ENCODE measurements around the gene GDF3.

Gene GDF3

DNA sequence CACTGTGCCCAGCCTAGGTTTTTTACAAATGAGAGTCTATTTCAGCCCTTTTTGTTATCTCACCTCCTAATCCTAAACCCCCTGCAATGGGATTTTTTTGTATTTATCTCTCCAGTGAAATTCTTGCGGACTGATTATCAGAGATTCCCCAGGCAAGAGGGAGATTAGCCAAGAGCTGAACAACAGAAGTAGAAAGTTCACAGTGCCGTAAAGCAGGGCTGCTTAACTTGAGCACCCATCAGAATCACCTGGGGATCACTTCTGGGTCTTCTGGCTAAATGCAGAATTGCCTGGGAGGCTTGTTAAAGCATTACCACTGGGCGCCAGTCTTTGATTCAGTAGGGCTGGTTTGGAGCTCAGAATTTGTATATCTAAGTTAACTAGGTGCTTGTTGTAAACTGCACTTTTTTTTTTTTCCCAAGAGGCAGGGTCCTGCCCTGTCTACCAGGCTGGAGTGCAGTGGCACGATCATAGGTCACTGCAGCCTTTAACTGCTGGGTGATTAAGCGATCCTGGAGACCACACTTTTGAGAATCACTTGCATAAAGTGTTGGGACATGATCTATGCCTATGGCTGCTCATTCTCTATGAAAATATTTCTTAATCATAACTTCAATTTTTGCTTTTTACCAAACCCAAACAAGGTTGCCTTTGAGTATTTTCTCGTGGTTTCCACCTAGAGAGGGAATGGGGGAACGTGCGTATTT is 14.5 kb upstream of the GDF3 start:
- H3K27ac ChIP-seq (ENCODE audit: low read length) = no peak overlapping the region
- no peaks in the 10 kb centered on the region for H4K20me1 ChIP-seq (ENCODE audit: insufficient read depth, low read length)
- no peaks in the 10 kb centered on the region for H3K27me3 ChIP-seq (ENCODE audit: insufficient read depth, low read length, poor library complexity)
- H3K4me3 ChIP-seq (ENCODE audit: low read depth in 1 of 2, low read length in 2 of 2) = no peak overlapping the region
- H3K79me2 ChIP-seq (ENCODE audit: insufficient read depth, low read length) = no peaks in the 10 kb centered on the region
- H3K9ac ChIP-seq (ENCODE audit: low read depth, low read length) = no peak overlapping the region
- H3K36me3 ChIP-seq (ENCODE audit: insufficient read depth, low read length) = no peaks in the 10 kb centered on the region
- ATAC-seq (ENCODE audit: insufficient read depth, low read depth) (no peak), DNase-seq (no peak)
- H3K4me1 ChIP-seq (ENCODE audit: insufficient read depth, low read length) = no peaks in the 10 kb centered on the region
- no peak overlapping the region for H2AFZ ChIP-seq (ENCODE audit: low read depth, low read length)
- no peak overlapping the region for H3K4me2 ChIP-seq (ENCODE audit: insufficient read depth, low read length)
- TF ChIP-seq, protein P1, sequence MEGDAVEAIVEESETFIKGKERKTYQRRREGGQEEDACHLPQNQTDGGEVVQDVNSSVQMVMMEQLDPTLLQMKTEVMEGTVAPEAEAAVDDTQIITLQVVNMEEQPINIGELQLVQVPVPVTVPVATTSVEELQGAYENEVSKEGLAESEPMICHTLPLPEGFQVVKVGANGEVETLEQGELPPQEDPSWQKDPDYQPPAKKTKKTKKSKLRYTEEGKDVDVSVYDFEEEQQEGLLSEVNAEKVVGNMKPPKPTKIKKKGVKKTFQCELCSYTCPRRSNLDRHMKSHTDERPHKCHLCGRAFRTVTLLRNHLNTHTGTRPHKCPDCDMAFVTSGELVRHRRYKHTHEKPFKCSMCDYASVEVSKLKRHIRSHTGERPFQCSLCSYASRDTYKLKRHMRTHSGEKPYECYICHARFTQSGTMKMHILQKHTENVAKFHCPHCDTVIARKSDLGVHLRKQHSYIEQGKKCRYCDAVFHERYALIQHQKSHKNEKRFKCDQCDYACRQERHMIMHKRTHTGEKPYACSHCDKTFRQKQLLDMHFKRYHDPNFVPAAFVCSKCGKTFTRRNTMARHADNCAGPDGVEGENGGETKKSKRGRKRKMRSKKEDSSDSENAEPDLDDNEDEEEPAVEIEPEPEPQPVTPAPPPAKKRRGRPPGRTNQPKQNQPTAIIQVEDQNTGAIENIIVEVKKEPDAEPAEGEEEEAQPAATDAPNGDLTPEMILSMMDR (IDR thresholded peaks at IDR 0.05; ENCODE audit: borderline replicate concordance, extremely low read depth, low read length, poor library complexity, severe bottlenecking) = no peak
- no peak for TF ChIP-seq EZH2 (IDR thresholded peaks at IDR 0.05; ENCODE audit: borderline replicate concordance, low read depth, low read length, severe bottlenecking)
- H3K9me3 ChIP-seq (ENCODE audit: insufficient read depth, low read length, severe bottlenecking) = no peaks in the 10 kb centered on the region

DNA sequence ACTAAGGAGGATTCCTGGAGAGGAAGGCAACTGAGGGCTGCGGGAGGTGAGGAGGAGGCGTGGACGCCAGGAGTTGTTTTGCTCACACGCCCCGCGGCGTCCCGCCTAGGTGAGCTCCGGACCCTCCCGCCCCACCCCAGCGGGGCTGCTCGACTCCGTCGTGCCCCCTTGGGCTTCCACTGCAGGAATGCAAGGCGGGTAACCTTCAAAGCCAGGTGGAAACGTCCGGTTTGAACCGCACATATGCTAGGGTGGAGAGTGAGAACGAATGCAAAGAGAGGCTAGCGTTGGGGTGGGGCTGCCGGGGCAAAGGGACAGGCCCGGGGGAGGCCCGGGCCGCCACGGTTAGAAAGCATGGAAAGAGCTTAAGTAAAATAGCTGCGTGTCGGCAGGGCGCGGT is 10.3 kb upstream of the GDF3 start:
- H3K4me3 ChIP-seq (ENCODE audit: low read depth in 1 of 2, low read length in 2 of 2) = no peak overlapping the region
- H3K4me1 ChIP-seq (ENCODE audit: insufficient read depth, low read length) = no peaks in the 10 kb centered on the region
- H3K27ac ChIP-seq (ENCODE audit: low read length) = no peak overlapping the region
- TF ChIP-seq EZH2 (IDR thresholded peaks at IDR 0.05; ENCODE audit: borderline replicate concordance, low read depth, low read length, severe bottlenecking) = no peak
- TF ChIP-seq, protein P1 (IDR thresholded peaks at IDR 0.05; ENCODE audit: borderline replicate concordance, extremely low read depth, low read length, poor library complexity, severe bottlenecking) = no peak
- no peaks in the 10 kb centered on the region for H3K79me2 ChIP-seq (ENCODE audit: insufficient read depth, low read length)
- H3K36me3 ChIP-seq (ENCODE audit: insufficient read depth, low read length) = no peaks in the 10 kb centered on the region
- H2AFZ ChIP-seq (ENCODE audit: low read depth, low read length) = no peak overlapping the region
- no peak overlapping the region for H3K9ac ChIP-seq (ENCODE audit: low read depth, low read length)
- no peak overlapping the region for H3K4me2 ChIP-seq (ENCODE audit: insufficient read depth, low read length)
- no peaks in the 10 kb centered on the region for H3K9me3 ChIP-seq (ENCODE audit: insufficient read depth, low read length, severe bottlenecking)
- ATAC-seq (ENCODE audit: insufficient read depth, low read depth) (no peak), DNase-seq (no peak)
- no peaks in the 10 kb centered on the region for H3K27me3 ChIP-seq (ENCODE audit: insufficient read depth, low read length, poor library complexity)
- no peaks in the 10 kb centered on the region for H4K20me1 ChIP-seq (ENCODE audit: insufficient read depth, low read length)

DNA sequence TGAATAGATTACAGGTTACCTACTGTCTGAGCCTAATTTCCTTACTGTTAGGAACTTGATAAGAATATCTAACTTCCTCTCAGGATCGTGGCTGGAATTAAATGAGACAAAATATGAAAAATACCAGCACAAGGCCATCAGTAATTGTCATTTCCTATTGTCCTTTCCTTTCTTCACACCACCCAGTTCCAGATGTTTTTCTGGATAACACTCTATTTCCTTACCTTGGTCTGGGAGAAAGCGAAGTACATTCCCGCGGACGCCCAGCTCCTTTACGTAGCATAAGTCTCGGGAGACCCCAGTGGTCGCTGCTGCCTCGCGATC is 376 bp downstream of the GDF3 start:
- no peak overlapping the region for H3K4me3 ChIP-seq (ENCODE audit: low read depth in 1 of 2, low read length in 2 of 2)
- DNase-seq = no peak
- no peak overlapping the region for H2AFZ ChIP-seq (ENCODE audit: low read depth, low read length)
- no peaks in the 10 kb centered on the region for H3K9me3 ChIP-seq (ENCODE audit: insufficient read depth, low read length, severe bottlenecking)
- no peaks in the 10 kb centered on the region for H4K20me1 ChIP-seq (ENCODE audit: insufficient read depth, low read length)
- no peak overlapping the region for H3K27ac ChIP-seq (ENCODE audit: low read length)
- no peak for ATAC-seq (ENCODE audit: insufficient read depth, low read depth)
- no peaks in the 10 kb centered on the region for H3K79me2 ChIP-seq (ENCODE audit: insufficient read depth, low read length)
- TF ChIP-seq, protein P1 (IDR thresholded peaks at IDR 0.05; ENCODE audit: borderline replicate concordance, extremely low read depth, low read length, poor library complexity, severe bottlenecking) = no peak
- TF ChIP-seq EZH2 (IDR thresholded peaks at IDR 0.05; ENCODE audit: borderline replicate concordance, low read depth, low read length, severe bottlenecking) = no peak
- no peaks in the 10 kb centered on the region for H3K36me3 ChIP-seq (ENCODE audit: insufficient read depth, low read length)
- H3K4me1 ChIP-seq (ENCODE audit: insufficient read depth, low read length) = no peaks in the 10 kb centered on the region
- H3K27me3 ChIP-seq (ENCODE audit: insufficient read depth, low read length, poor library complexity) = no peaks in the 10 kb centered on the region
- no peak overlapping the region for H3K4me2 ChIP-seq (ENCODE audit: insufficient read depth, low read length)
- H3K9ac ChIP-seq (ENCODE audit: low read depth, low read length) = no peak overlapping the region
